SU-DHL-6 (cell line): Measurements from ENCODE around the gene PIP4P1.

Source experiments
- CTCF ChIP-seq: fragments of 200-600 bp; sonication (generic); IDR thresholded peaks from one replicate; pipeline ENCODE4 v1.5.1; 2017; ENCODE audit warnings: antibody characterized with exemption, mild to moderate bottlenecking, low read length, moderate library complexity; ENCODE audit not compliant: insufficient read depth, poor library complexity, severe bottlenecking
- EZH2phosphoT487 ChIP-seq: fragments of 200-600 bp; sonication (generic), shearing (Covaris generic); conservative IDR thresholded peaks from 2 replicates; pipeline ENCODE4 v1.6.1; 2018; ENCODE audit warnings: mild to moderate bottlenecking, antibody characterized with exemption, low read length, moderate library complexity, mixed read lengths

GRCh38 chr14:20493634-20494033 lies 32.4 kb upstream of the PIP4P1 start:
- TF ChIP-seq CTCF, result no peak
- TF ChIP-seq EZH2phosphoT487, result no peak
